Islet precursor cell (in vitro differentiated cells): ENCODE results near the gene MCM8.
"Not testable (repeated sequence)": the region's sequence is repeated elsewhere in the genome, so short reads cannot be mapped to it uniquely, and the experiment has no call there.

Source experiments
- DNase-seq: peaks from one replicate; pipeline ENCODE4 v3.0.0-alpha.2; 2018

MCM8 gene

DNA sequence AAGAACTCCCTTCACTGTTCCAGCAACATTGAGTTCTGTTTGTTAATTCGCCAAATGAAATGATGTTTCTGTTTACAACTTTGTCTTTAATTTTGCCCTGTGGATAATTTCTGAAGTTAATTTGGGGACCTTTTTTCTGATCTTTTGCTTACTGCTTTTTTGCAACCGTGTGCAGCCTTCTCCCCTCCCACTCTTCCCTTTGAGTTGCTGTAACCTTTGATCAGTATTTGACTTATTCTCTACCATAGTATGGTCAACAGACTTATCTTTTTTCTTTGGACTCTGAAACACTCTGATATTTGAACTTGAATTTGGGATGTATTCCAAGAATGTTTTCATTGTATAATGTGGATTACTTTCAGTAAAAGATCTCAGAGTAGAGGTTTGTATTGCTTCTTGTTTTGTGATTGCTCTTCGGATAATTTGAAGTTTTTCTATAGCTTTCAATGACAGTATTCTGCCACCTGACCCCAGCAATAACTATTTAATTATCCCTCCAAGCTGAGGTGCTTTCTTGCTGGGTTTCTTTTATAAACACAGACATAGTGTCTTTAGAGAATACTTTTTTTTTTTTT lies 57.2 kb downstream of the MCM8 start:
- no peak for DNase-seq

- DNase-seq: peak; percentile 60
Measured at GRCh38 chr20:6008254-6008653, 57.8 kb downstream of the MCM8 start.

- DNase-seq: no peak
Measured at GRCh38 chr20:6012179-6012578, 61.7 kb downstream of the MCM8 start.

DNA sequence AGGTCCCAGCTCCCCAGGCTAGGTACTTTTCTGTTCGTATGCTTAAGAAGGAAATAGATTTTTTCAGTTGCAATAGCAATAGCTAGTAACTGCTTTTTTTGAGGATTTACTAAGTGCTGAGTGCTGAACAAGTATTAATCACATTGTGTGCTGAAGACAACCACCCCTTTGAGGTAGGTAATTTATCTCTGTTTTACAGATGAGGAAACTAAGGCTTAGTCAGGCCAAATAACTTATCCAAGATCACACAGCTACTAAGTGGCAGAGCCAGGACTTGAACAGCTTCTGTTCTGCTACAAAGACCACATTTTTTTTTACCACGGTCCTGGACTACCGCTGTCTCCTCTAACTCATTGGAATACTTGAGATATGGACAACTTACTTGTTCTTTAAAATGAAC lies 63.6 kb downstream of the MCM8 start:
- no peak for DNase-seq

- DNase-seq: no peak
Measured at GRCh38 chr20:6014957-6015356, 64.5 kb downstream of the MCM8 start.

GRCh38 chr20:6017467-6017866 lies 67.0 kb downstream of the MCM8 start:
- DNase-seq: no peak

- DNase-seq: no peak
Measured at GRCh38 chr20:6017880-6018279, 67.4 kb downstream of the MCM8 start.

GRCh38 chr20:6024768-6025167 lies 74.3 kb downstream of the MCM8 start:
- no peak for DNase-seq

DNA sequence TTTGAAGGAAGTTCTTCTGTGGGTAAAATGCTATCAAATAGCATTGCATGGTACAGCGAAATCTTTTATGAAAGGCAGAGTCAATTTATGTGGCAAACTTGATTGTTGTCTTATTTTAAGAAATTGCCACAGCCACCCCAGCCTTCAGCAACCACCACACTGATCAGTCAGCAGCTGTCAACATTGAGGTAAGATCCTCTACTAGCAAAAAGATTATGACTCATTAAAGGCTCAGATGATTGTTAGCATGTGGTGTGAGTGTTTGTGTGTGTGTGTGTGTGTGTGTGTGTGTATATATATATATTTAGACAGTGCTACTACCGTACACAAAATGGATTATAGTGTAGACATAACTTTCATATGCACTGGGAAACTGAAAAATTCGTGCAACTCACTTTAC lies 75.6 kb downstream of the MCM8 start:
- no peak for DNase-seq

- DNase-seq: no peak
Measured at GRCh38 chr20:6028818-6029217, 78.4 kb downstream of the MCM8 start.

DNA sequence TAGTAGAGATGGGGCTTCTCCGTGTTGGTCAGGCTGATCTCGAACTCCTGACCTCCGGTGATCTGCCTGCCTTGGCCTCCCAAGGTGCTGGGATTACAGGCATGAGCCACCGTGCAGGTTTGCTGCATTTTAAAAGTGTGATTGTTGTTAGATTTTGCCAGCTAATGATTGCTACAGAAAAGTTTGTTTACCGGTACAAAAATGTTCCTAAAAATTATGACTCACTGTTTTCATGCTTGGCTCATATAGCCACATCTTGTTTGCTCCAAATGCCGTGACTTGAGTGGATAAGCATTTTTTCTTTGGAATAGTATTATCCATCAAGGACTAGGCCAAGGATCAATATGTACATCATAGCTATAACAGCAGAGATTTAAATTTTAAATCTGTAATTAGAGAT lies 79.1 kb downstream of the MCM8 start:
- no peak for DNase-seq

GRCh38 chr20:6030453-6031080 lies 80.1 kb downstream of the MCM8 start:
- no peak for DNase-seq

DNA sequence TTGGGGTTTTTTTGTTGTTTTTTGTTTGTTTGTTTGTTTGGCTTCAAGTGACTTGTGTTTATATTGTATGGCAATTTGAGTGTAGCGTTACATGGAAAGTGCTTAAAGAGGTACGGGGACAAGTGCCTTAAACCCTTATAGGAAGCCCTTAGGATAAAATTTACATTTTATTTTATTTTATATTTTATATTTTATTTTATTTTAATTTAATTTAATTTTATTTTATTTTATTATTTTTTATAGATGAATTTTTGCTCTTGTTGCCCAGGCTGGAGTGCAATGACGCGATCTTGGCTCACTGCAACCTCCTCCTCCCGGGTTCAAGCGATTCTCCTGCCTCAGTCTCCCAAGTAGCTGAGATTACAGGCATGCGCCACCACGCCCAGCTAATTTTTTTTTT lies 82.5 kb downstream of the MCM8 start:
- not testable (repeated sequence) for DNase-seq

- no peak for DNase-seq
Measured at GRCh38 chr20:6034134-6034969, 83.9 kb downstream of the MCM8 start.

GRCh38 chr20:6036213-6036612 lies 85.8 kb downstream of the MCM8 start:
- no peak for DNase-seq

- no peak for DNase-seq
Measured at GRCh38 chr20:6037082-6037481, 86.6 kb downstream of the MCM8 start.

GRCh38 chr20:6038256-6038655 lies 87.8 kb downstream of the MCM8 start:
- DNase-seq: no peak

DNA sequence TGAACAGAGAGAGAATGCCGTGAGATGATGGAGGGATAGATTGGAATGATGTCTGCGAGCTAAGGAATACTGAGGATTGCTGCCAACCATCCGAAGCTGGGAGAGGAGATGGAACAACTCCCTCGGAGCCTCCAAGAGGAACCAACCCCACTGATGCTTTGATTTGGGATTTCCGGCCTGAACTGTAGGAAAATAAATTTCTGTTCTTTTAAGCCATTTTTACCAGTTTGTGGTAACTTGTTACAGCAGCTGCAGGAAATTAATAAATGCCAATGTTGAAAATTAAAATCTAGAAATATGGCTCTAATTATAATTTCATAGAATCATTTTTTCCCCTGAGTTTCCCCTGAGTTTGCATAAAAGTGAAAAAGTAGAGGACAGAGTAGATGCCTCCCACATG lies 89.3 kb downstream of the MCM8 start:
- DNase-seq: no peak

DNA sequence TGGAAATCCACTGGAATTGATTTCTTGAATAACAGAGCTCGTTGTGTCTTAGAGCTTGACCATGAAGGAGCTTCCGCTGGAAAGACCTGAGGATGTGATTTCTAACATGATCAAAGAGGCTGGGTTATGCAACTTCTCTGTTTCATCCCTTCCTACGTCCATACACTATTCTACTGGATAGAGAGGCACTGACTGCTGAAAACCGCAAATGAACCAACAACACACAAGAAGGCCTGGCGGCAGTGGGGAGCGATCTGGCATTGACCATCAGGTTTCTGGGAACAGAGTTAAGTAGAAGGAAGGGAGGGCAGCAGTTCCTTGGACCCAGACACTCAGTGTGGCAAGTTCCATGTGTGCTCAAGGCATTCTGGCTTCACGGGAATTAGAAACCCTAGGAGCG lies 90.1 kb downstream of the MCM8 start:
- DNase-seq: no peak

DNA sequence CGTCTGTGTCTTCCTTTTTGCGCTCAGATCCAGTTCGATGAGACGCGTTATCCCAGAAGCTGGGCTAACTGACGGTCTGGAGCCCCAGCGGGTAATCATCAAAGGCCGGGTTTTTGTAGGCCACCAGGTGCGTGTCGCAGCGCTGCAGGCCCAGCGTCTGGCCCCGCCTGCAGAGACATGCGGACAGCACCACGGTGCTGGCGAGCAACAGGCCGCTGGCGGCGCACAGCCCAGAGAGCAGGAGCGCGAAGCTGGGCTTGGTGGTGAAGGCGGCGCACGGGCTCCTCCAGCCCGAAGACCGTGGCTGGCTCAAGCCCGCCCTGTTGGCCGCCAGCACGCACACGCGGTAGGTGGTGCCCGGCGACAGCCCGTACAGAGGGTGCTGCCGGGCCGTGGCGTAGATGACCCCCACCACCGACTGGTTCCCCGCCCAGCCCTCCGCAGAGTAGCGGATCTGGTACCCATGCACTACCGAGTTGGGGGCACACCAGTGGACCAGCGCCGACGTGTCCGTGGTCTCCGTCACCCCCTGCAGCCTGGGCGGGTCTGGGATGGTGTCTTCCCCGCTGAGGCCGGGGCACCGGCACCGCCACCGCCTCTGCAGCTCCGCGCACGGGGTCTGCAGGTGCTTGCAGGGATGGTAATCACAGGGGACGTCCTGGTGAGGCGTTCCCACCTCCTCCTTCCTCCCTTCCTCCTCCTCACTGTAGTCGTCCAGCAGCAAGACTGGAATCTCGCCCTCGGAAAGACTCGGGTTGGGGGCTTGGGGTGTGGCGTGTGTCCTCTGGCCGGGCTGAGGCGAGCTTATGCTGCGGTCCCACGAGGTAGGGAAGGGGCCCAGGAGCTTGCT lies 90.7 kb downstream of the MCM8 start:
- DNase-seq: no peak

GRCh38 chr20:6041808-6042265 lies 91.4 kb downstream of the MCM8 start:
- no peak for DNase-seq

DNA sequence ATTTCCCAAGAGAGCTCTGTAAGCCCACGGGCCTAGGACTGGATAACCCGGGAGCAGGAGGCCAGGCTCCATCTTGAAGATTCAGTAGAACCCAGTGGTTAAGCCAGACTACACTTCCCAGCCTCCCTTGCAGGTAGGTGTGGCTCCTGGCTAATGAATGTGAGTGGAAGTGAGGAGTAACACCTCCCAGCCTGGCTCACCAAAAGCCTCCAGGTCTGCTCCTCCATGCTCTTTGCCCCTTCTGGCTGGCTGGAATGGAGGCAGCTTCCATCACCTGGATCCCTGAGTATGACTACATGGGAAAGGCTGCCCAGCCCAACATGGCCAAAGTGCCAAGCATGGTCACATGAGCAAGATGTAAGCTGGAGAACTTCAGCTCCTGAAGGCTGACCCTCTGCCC lies 93.7 kb downstream of the MCM8 start:
- no peak for DNase-seq

- DNase-seq: no peak
Measured at GRCh38 chr20:6045566-6045965, 95.1 kb downstream of the MCM8 start.
